HCT116 (cell line): Measurements from ENCODE around the gene DPP6.

Experiments used
- EZH2 ChIP-seq: fragments of 200-600 bp; sonication (generic); IDR thresholded peaks from 2 replicates; pipeline ENCODE4 v1.6.1; 2017; ENCODE audit warnings: antibody characterized with exemption, mixed run types
- POLR2A ChIP-seq: IDR thresholded peaks from 2 replicates; pipeline ENCODE4 v1.7.0; 2011; ENCODE audit warnings: borderline replicate concordance; ENCODE audit not compliant: insufficient read depth, insufficient read length; ENCODE audit errors: extremely low read depth
- POLR2AphosphoS5 ChIP-seq: IDR thresholded peaks from 2 replicates; pipeline ENCODE4 v1.6.1; 2011; ENCODE audit warnings: mild to moderate bottlenecking, low read depth, low read length, moderate library complexity
- TF ChIP-seq, protein P1 (sequence below), 3 experiments: fragments of 200-600 bp in 1 of 3; sonication (generic) in 1 of 3; IDR thresholded peaks in 2 of 3; conservative IDR thresholded peaks in 1 of 3; 2 replicates each; pipeline ENCODE4 v1.5.1; 2012 to 2017; ENCODE audit warnings: low read depth in 2 of 3, low read length in 2 of 3, antibody characterized with exemption in 1 of 3, borderline replicate concordance in 1 of 3, control low read depth in 1 of 3, mild to moderate bottlenecking in 1 of 3, mixed read lengths in 1 of 3, mixed run types in 1 of 3, moderate library complexity in 1 of 3; ENCODE audit not compliant: insufficient read depth in 1 of 3

GRCh38 chr7:154183482-154183881, 131.3 kb downstream of the DPP6 start:
- TF ChIP-seq EZH2 (no peak), POLR2A (no peak), POLR2AphosphoS5 (no peak)
- TF ChIP-seq, protein P1, sequence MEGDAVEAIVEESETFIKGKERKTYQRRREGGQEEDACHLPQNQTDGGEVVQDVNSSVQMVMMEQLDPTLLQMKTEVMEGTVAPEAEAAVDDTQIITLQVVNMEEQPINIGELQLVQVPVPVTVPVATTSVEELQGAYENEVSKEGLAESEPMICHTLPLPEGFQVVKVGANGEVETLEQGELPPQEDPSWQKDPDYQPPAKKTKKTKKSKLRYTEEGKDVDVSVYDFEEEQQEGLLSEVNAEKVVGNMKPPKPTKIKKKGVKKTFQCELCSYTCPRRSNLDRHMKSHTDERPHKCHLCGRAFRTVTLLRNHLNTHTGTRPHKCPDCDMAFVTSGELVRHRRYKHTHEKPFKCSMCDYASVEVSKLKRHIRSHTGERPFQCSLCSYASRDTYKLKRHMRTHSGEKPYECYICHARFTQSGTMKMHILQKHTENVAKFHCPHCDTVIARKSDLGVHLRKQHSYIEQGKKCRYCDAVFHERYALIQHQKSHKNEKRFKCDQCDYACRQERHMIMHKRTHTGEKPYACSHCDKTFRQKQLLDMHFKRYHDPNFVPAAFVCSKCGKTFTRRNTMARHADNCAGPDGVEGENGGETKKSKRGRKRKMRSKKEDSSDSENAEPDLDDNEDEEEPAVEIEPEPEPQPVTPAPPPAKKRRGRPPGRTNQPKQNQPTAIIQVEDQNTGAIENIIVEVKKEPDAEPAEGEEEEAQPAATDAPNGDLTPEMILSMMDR (IDR thresholded peaks at IDR 0.05 in 2 of 3, conservative IDR thresholded peaks at IDR 0.05 in 1 of 3; ENCODE audit: borderline replicate concordance in 1 of 3, insufficient read depth in 1 of 3, low read depth in 2 of 3, low read length in 2 of 3), result no peak
